ENCODE measurements around the gene SPATA3.

SPATA3 gene

GRCh38 chr2:230968921-230969658, 26.8 kb upstream of the SPATA3 start:
- no peak for DNase-seq

GRCh38 chr2:230969659-230970015, 26.3 kb upstream of the SPATA3 start:
- no peak for DNase-seq

- DNase-seq, result no peak
Observed at GRCh38 chr2:230972046-230972445, 23.9 kb upstream of the SPATA3 start.

- peak; percentile 77 for DNase-seq
Observed at GRCh38 chr2:230974096-230974913, 21.6 kb upstream of the SPATA3 start.

- DNase-seq, result no peak
Observed at GRCh38 chr2:230975927-230976326, 20.0 kb upstream of the SPATA3 start.

GRCh38 chr2:230976671-230977171, 19.2 kb upstream of the SPATA3 start:
- no peak for DNase-seq

GRCh38 chr2:230980468-230980867, 15.5 kb upstream of the SPATA3 start:
- DNase-seq, result no peak

GRCh38 chr2:230981704-230982103, 14.2 kb upstream of the SPATA3 start:
- DNase-seq, result peak; percentile 38

GRCh38 chr2:230982126-230982525, 13.8 kb upstream of the SPATA3 start:
- DNase-seq, result no peak

- DNase-seq, result no peak
Observed at GRCh38 chr2:230982528-230982927, 13.4 kb upstream of the SPATA3 start.

- no peak for DNase-seq
Observed at GRCh38 chr2:230983566-230983965, 12.4 kb upstream of the SPATA3 start.

- DNase-seq, result no peak
Observed at GRCh38 chr2:230984393-230985220, 11.3 kb upstream of the SPATA3 start.

GRCh38 chr2:230985519-230986231, 10.2 kb upstream of the SPATA3 start:
- no peak for DNase-seq

- no peak for DNase-seq
Observed at GRCh38 chr2:230986520-230987136, 9.3 kb upstream of the SPATA3 start.

- DNase-seq, result peak; percentile 79
Observed at GRCh38 chr2:230987137-230988020, 8.5 kb upstream of the SPATA3 start.

- no peak for DNase-seq
Observed at GRCh38 chr2:230989731-230990130, 6.2 kb upstream of the SPATA3 start.

- DNase-seq, result no peak
Observed at GRCh38 chr2:230990131-230990898, 5.6 kb upstream of the SPATA3 start.

GRCh38 chr2:230990899-230991150, 5.1 kb upstream of the SPATA3 start:
- no peak for DNase-seq

- no peak for DNase-seq
Observed at GRCh38 chr2:230991598-230991997, 4.3 kb upstream of the SPATA3 start.

- no peak for DNase-seq
Observed at GRCh38 chr2:230996661-230997060, 740 bp downstream of the SPATA3 start.

- DNase-seq, result no peak
Observed at GRCh38 chr2:230998882-230999281, 3.0 kb downstream of the SPATA3 start.
